GM12878 (cell line): ENCODE results near the gene ENPP7. TPM values are rescaled to one million over a fixed set of nuclear protein-coding genes. Genes with fewer than 3 reads are reported as not detected.

Experiments
- ATF7 ChIP-seq: fragments of 450-650 bp; IDR thresholded peaks from 2 replicates; pipeline ENCODE4 v1.6.1; 2016; ENCODE audit warnings: low read depth, mild to moderate bottlenecking
- CBFB ChIP-seq: IDR thresholded peaks from 2 replicates; pipeline ENCODE4 v1.6.1; 2016; ENCODE audit warnings: antibody characterized with exemption, low read depth
- CHD2 ChIP-seq: IDR thresholded peaks from 2 replicates; pipeline ENCODE4 v1.6.1; 2011; ENCODE audit warnings: low read depth, low read length, improper control_type of control experiment, borderline replicate concordance
- ESRRA ChIP-seq: IDR thresholded peaks from 2 replicates; pipeline ENCODE4 v1.6.1; 2012; ENCODE audit warnings: mild to moderate bottlenecking, low read length, improper control_type of control experiment
- ETV6 ChIP-seq, 2 experiments: fragments of 450-650 bp in 1 of 2; IDR thresholded peaks in 1 of 2; conservative IDR thresholded peaks in 1 of 2; 2 replicates each; pipeline ENCODE4 v1.6.1; 2014; ENCODE audit warnings: antibody characterized with exemption in 1 of 2, borderline replicate concordance in 1 of 2, low read depth in 1 of 2, mild to moderate bottlenecking in 1 of 2, moderate library complexity in 1 of 2
- FOXK2 ChIP-seq: fragments of 450-650 bp; IDR thresholded peaks from 2 replicates; pipeline ENCODE4 v1.6.1; 2017; ENCODE audit warnings: mild to moderate bottlenecking, moderate library complexity
- HDAC6 ChIP-seq: fragments of 200-600 bp; sonication (generic); IDR thresholded peaks from one replicate; pipeline ENCODE4 v1.8.0; 2017; ENCODE audit warnings: antibody characterized with exemption; ENCODE audit not compliant: unreplicated experiment
- IKZF1 ChIP-seq: fragments of 450-650 bp; conservative IDR thresholded peaks from 2 replicates; pipeline ENCODE4 v1.6.1; 2017; ENCODE audit warnings: antibody characterized with exemption, mild to moderate bottlenecking
- JUND ChIP-seq: IDR thresholded peaks from 2 replicates; pipeline ENCODE4 v1.6.1; 2012; ENCODE audit warnings: low read depth, mild to moderate bottlenecking, low read length, improper control_type of control experiment, moderate library complexity
- NFYB ChIP-seq: IDR thresholded peaks from 2 replicates; pipeline ENCODE4 v1.6.1; 2011; ENCODE audit warnings: low read depth, mild to moderate bottlenecking, low read length, improper control_type of control experiment, moderate library complexity; ENCODE audit not compliant: insufficient read depth
- PML ChIP-seq: IDR thresholded peaks from 2 replicates; pipeline ENCODE4 v1.6.1; 2012; ENCODE audit warnings: low read length, inconsistent platforms
- POU2F2 ChIP-seq: IDR thresholded peaks from 3 replicates; pipeline ENCODE4 v1.6.1; 2011; ENCODE audit warnings: low read depth, mild to moderate bottlenecking, low read length, borderline replicate concordance
- RUNX3 ChIP-seq: IDR thresholded peaks from 2 replicates; pipeline ENCODE4 v1.6.1; 2012; ENCODE audit warnings: low read length, inconsistent platforms
- SMAD1 ChIP-seq: fragments of 450-650 bp; IDR thresholded peaks from 2 replicates; pipeline ENCODE4 v1.6.1; 2018; ENCODE audit warnings: mild to moderate bottlenecking, low read depth; ENCODE audit not compliant: partially characterized antibody
- TBL1XR1 ChIP-seq: IDR thresholded peaks from 2 replicates; pipeline ENCODE4 v1.6.1; 2012; ENCODE audit warnings: low read depth, low read length, improper control_type of control experiment
- ZNF384 ChIP-seq: IDR thresholded peaks from 2 replicates; pipeline ENCODE4 v1.6.1; 2012; ENCODE audit warnings: low read depth, mild to moderate bottlenecking, low read length, improper control_type of control experiment, borderline replicate concordance
- polyA plus RNA-seq, 11 experiments: library from polyadenylated mRNA; depleted of rRNA in 4 of 11; unstranded in 6 of 11; stranded (reverse) in 5 of 11; fragments of >200 nt; fragmentation: Nextera tagmentation in 4 of 11; fragmentation: Illumina TruSeq in 1 of 11; extraction: Ambion mirVana in 4 of 11; extraction: Trizol in 1 of 11; gene quantifications; 1 replicate in 1 of 11; 2 replicates in 10 of 11; pipeline versions ENCODE4 v1.2.1 to v1.2.3, GENCODE V29; 2011 to 2016; ENCODE audit warnings: inconsistent platforms in 2 of 11, missing spikeins in 2 of 11, low read depth in 1 of 11
- total RNA-seq, 4 experiments: library from RNA; depleted of rRNA in 3 of 4; stranded (reverse); fragments of >200 nt in 3 of 4; fragmentation: Illumina TruSeq in 1 of 4; extraction: Trizol in 1 of 4; gene quantifications; 2 replicates each; pipeline versions ENCODE4 v1.2.1 to v1.2.3, GENCODE V29; 2013 to 2021
- TF ChIP-seq, protein P1 (sequence below): IDR thresholded peaks from 2 replicates; pipeline ENCODE4 v1.6.1; 2011; ENCODE audit warnings: low read depth, mild to moderate bottlenecking, low read length, moderate library complexity, borderline replicate concordance; ENCODE audit errors: extremely low read depth
- TF ChIP-seq, protein P2 (sequence below): fragments of 450-650 bp; IDR thresholded peaks from 2 replicates; pipeline ENCODE4 v1.6.1; 2017; ENCODE audit warnings: mild to moderate bottlenecking, low read depth, inconsistent platforms; ENCODE audit not compliant: poor library complexity, severe bottlenecking
- TF ChIP-seq, protein P3 (sequence below): fragments of 450-650 bp; IDR thresholded peaks from 2 replicates; pipeline ENCODE4 v1.6.1; 2017; ENCODE audit warnings: borderline replicate concordance
- TF ChIP-seq, protein P4 (sequence below): IDR thresholded peaks from 2 replicates; pipeline ENCODE4 v1.6.1; 2011; ENCODE audit warnings: borderline replicate concordance, low read depth, mild to moderate bottlenecking, moderate library complexity, low read length; ENCODE audit not compliant: insufficient read depth, poor library complexity, severe bottlenecking
- TF ChIP-seq, protein P5 (sequence below): fragments of 450-650 bp; IDR thresholded peaks from 2 replicates; pipeline ENCODE4 v1.6.1; 2018; ENCODE audit warnings: mild to moderate bottlenecking, low read depth, moderate library complexity; ENCODE audit not compliant: partially characterized antibody

The ENPP7 gene
- total and polyA plus RNA-seq, 10 of the 15 experiments (the other 5 are each of a cell fraction or from before 2014, with no cell fraction given): 0.04 to 0.41 (median 0.18) TPM; not detected in 1

DNA sequence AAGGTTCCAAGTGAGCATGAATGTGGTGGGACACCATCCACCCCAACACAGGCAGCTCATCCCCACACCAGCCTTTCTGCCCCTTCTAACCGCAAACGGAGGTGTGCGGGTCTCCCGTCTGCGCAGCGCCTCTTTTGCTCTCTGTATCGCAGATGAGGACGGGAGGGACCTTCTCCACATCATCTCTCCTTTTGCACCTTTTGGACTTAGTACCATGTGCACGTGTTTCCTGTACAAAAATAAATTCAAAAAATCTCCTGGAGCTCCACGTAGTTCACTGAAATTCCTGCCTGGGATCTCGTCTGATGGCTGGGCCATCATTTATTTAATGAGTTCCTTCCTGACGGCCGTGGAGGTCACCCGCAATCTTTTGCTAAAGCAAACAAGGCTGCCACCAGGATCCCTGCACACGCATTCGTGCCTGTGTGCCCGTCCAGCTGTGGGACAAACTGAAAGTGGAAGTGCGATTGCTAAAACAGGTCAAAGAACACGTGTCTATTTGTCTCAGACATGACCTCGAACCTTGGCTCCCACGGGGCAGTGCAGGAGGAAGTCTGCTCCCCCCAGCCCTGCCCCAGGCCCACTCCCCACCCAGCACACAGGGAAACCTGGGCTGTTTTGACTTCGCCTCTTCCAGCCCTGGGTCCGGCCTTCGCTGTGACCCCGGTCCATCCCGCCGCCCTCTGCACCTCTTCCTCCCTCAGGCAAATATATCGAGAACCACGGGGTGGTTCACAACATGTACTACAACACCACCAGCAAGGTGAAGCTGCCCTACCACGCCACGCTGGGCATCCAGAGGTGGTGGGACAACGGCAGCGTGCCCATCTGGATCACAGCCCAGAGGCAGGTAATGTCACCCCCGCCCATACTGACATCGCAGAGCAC, 2.3 kb downstream of the ENPP7 start (continued):
- TF ChIP-seq TBL1XR1 (no peak), HDAC6 (no peak), PML (no peak), JUND (no peak), NFYB (no peak), CHD2 (no peak), FOXK2 (0 out of 2 replicates have a peak, but pooled peaks have one; percentile 13), ESRRA (no peak), CBFB (no peak), IKZF1 (peak; percentile 39; the same call in 1 of the 2 replicates), ETV6 (conservative IDR thresholded peaks at IDR 0.05 in 1 of 2, IDR thresholded peaks at IDR 0.05 in 1 of 2; ENCODE audit: borderline replicate concordance in 1 of 2, low read depth in 1 of 2) (no peak), POU2F2 (no peak), RUNX3 (0 out of 2 replicates have a peak, but pooled peaks have one; percentile 13), ATF7 (peak; percentile 11; the same call in 1 of the 2 replicates), SMAD1 (no peak), ZNF384 (no peak)
- TF ChIP-seq, protein P1, sequence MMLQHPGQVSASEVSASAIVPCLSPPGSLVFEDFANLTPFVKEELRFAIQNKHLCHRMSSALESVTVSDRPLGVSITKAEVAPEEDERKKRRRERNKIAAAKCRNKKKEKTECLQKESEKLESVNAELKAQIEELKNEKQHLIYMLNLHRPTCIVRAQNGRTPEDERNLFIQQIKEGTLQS: no peak
- TF ChIP-seq, protein P2, sequence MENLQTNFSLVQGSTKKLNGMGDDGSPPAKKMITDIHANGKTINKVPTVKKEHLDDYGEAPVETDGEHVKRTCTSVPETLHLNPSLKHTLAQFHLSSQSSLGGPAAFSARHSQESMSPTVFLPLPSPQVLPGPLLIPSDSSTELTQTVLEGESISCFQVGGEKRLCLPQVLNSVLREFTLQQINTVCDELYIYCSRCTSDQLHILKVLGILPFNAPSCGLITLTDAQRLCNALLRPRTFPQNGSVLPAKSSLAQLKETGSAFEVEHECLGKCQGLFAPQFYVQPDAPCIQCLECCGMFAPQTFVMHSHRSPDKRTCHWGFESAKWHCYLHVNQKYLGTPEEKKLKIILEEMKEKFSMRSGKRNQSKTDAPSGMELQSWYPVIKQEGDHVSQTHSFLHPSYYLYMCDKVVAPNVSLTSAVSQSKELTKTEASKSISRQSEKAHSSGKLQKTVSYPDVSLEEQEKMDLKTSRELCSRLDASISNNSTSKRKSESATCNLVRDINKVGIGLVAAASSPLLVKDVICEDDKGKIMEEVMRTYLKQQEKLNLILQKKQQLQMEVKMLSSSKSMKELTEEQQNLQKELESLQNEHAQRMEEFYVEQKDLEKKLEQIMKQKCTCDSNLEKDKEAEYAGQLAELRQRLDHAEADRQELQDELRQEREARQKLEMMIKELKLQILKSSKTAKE: peak; percentile 42
- TF ChIP-seq, protein P3, sequence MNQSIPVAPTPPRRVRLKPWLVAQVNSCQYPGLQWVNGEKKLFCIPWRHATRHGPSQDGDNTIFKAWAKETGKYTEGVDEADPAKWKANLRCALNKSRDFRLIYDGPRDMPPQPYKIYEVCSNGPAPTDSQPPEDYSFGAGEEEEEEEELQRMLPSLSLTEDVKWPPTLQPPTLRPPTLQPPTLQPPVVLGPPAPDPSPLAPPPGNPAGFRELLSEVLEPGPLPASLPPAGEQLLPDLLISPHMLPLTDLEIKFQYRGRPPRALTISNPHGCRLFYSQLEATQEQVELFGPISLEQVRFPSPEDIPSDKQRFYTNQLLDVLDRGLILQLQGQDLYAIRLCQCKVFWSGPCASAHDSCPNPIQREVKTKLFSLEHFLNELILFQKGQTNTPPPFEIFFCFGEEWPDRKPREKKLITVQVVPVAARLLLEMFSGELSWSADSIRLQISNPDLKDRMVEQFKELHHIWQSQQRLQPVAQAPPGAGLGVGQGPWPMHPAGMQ: no peak
- TF ChIP-seq, protein P4, sequence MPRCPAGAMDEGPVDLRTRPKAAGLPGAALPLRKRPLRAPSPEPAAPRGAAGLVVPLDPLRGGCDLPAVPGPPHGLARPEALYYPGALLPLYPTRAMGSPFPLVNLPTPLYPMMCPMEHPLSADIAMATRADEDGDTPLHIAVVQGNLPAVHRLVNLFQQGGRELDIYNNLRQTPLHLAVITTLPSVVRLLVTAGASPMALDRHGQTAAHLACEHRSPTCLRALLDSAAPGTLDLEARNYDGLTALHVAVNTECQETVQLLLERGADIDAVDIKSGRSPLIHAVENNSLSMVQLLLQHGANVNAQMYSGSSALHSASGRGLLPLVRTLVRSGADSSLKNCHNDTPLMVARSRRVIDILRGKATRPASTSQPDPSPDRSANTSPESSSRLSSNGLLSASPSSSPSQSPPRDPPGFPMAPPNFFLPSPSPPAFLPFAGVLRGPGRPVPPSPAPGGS: no peak
- TF ChIP-seq, protein P5, sequence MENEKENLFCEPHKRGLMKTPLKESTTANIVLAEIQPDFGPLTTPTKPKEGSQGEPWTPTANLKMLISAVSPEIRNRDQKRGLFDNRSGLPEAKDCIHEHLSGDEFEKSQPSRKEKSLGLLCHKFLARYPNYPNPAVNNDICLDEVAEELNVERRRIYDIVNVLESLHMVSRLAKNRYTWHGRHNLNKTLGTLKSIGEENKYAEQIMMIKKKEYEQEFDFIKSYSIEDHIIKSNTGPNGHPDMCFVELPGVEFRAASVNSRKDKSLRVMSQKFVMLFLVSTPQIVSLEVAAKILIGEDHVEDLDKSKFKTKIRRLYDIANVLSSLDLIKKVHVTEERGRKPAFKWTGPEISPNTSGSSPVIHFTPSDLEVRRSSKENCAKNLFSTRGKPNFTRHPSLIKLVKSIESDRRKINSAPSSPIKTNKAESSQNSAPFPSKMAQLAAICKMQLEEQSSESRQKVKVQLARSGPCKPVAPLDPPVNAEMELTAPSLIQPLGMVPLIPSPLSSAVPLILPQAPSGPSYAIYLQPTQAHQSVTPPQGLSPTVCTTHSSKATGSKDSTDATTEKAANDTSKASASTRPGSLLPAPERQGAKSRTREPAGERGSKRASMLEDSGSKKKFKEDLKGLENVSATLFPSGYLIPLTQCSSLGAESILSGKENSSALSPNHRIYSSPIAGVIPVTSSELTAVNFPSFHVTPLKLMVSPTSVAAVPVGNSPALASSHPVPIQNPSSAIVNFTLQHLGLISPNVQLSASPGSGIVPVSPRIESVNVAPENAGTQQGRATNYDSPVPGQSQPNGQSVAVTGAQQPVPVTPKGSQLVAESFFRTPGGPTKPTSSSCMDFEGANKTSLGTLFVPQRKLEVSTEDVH: no peak
